Measurements from ENCODE around the gene GALNT2. TPM values are rescaled to one million over a fixed set of nuclear protein-coding genes. Genes with fewer than 3 reads are reported as not detected.

The GALNT2 gene
- polyA plus RNA-seq, 2 of the 4 experiments (the other 2 are of a cell fraction) = 66.9 to 114 TPM

GRCh38 chr1:230139741-230140140 lies 72.7 kb downstream of the GALNT2 start:
- FAIRE-seq (no peak), ATAC-seq (peak in 1 of 2 experiments; percentile 34; a peak in 3 of 6 replicates), DNase-seq (ENCODE audit: low read depth in 1 of 2, low spot score in 1 of 2) (no peak)
- Histone ChIP-seq H3K9me3 (no peaks in the 10 kb centered on the region), H3K4me1 (peaks cover 25% of the 10 kb centered on the region), H3K4me3 (no peak overlapping the region), H3K27ac (peak overlapping the region in 1 of 2 experiments; percentile 63; a peak in 2 of 6 replicates), H3K4me2 (0 out of 3 replicates have a peak overlapping the region, but pooled peaks have one; percentile 16)
- ChIA-PET POLR2A (no interaction called here), CTCF (interaction anchor here (0.6 to 1.2 kb wide), 2 partner anchors 29 to 30 kb away, joined by 3 to 4 read pairs; no protein-coding TSS in a partner anchor)
- TF ChIP-seq ESRRA (IDR thresholded peaks at IDR 0.05; ENCODE audit: borderline replicate concordance, low read length) (no peak), USF2 (IDR thresholded peaks at IDR 0.05) (no peak), EHMT2 (IDR thresholded peaks at IDR 0.05; ENCODE audit: low read depth) (no peak), SMC3 (IDR thresholded peaks at IDR 0.05) (no peak), NFE2L2 (conservative IDR thresholded peaks at IDR 0.05; ENCODE audit: low read length) (no peak), MYC (IDR thresholded peaks at IDR 0.05; ENCODE audit: borderline replicate concordance, low read length) (no peak), KDM5A (IDR thresholded peaks at IDR 0.05) (no peak), JUNB (IDR thresholded peaks at IDR 0.05) (no peak)
- WGBS (ENCODE audit: missing lambda C conversion rate) = 77% methylated on average over 7 of the region's 8 CpGs

- H3K27ac ChIP-seq = peak overlapping the region in 1 of 2 experiments; percentile 63; a peak in 2 of 6 replicates
- WGBS (ENCODE audit: missing lambda C conversion rate) = 79% methylated on average over 12 of the region's 12 CpGs
- ChIA-PET POLR2A (no interaction called here), CTCF (interaction anchor here (0.6 to 1.2 kb wide), 2 partner anchors 29 to 30 kb away, joined by 3 to 4 read pairs; no protein-coding TSS in a partner anchor)
- DNase-seq (ENCODE audit: low read depth in 1 of 2, low spot score in 1 of 2) (no peak), FAIRE-seq (no peak), ATAC-seq (peak in 1 of 2 experiments; percentile 57; a peak in 3 of 6 replicates)
- H3K4me3 ChIP-seq = no peak overlapping the region
- peaks cover 23% of the 10 kb centered on the region for H3K4me1 ChIP-seq
- peak overlapping the region; percentile 16; the same call in 2 of the 3 replicates for H3K4me2 ChIP-seq
- no peak for TF ChIP-seq SMC3 (IDR thresholded peaks at IDR 0.05)
- TF ChIP-seq MAFK (IDR thresholded peaks at IDR 0.05; ENCODE audit: partially characterized antibody) = no peak
- no peak for TF ChIP-seq USF2 (IDR thresholded peaks at IDR 0.05)
- no peak for TF ChIP-seq RARB (CRISPR knock-in tag; IDR thresholded peaks at IDR 0.05)
- TF ChIP-seq CHD2 (IDR thresholded peaks at IDR 0.05; ENCODE audit: low read length, partially characterized antibody) = no peak
- no peak for TF ChIP-seq ZC3H11A (IDR thresholded peaks at IDR 0.05)
- no peak for TF ChIP-seq POLR2AphosphoS2 (conservative IDR thresholded peaks at IDR 0.05; ENCODE audit: low read length)
- no peak for TF ChIP-seq PHF8 (IDR thresholded peaks at IDR 0.05; ENCODE audit: borderline replicate concordance, low read depth)
- TF ChIP-seq FOSL2 (IDR thresholded peaks at IDR 0.05) = no peak
- no peak for TF ChIP-seq FOSL2 (CRISPR knock-in tag; IDR thresholded peaks at IDR 0.05)
- TF ChIP-seq NFE2L2 (conservative IDR thresholded peaks at IDR 0.05; ENCODE audit: low read length) = no peak
- TF ChIP-seq POLR2A (IDR thresholded peaks at IDR 0.05; ENCODE audit: low read length) = no peak
- no peak for TF ChIP-seq RNF2 (IDR thresholded peaks at IDR 0.05; ENCODE audit: borderline replicate concordance, low read depth)
- H3K9me3 ChIP-seq = no peaks in the 10 kb centered on the region
These were observed 73.4 kb downstream of the GALNT2 start for GRCh38 chr1:230140221-230141020.

- peaks cover 23% of the 10 kb centered on the region for H3K4me1 ChIP-seq
- no peak overlapping the region; a peak in 1 of 6 replicates for H3K27ac ChIP-seq
- DNase-seq (ENCODE audit: low read depth in 1 of 2, low spot score in 1 of 2) (no peak), FAIRE-seq (no peak), ATAC-seq (no peak)
- TF ChIP-seq, protein P1, sequence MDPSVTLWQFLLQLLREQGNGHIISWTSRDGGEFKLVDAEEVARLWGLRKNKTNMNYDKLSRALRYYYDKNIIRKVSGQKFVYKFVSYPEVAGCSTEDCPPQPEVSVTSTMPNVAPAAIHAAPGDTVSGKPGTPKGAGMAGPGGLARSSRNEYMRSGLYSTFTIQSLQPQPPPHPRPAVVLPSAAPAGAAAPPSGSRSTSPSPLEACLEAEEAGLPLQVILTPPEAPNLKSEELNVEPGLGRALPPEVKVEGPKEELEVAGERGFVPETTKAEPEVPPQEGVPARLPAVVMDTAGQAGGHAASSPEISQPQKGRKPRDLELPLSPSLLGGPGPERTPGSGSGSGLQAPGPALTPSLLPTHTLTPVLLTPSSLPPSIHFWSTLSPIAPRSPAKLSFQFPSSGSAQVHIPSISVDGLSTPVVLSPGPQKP (IDR thresholded peaks at IDR 0.05; ENCODE audit: low read depth, low read length) = no peak
- TF ChIP-seq JUN (IDR thresholded peaks at IDR 0.05) (no peak), CBX2 (IDR thresholded peaks at IDR 0.05; ENCODE audit: borderline replicate concordance, low read depth) (no peak), POLR2A (IDR thresholded peaks at IDR 0.05; ENCODE audit: low read length) (no peak), CHD4 (IDR thresholded peaks at IDR 0.05; ENCODE audit: borderline replicate concordance) (no peak), FOSL2 (IDR thresholded peaks at IDR 0.05) (no peak), FOSL2 (CRISPR knock-in tag; IDR thresholded peaks at IDR 0.05) (no peak), HOXA7 (CRISPR knock-in tag; IDR thresholded peaks at IDR 0.05) (no peak), ZFP36 (IDR thresholded peaks at IDR 0.05; ENCODE audit: borderline replicate concordance, partially characterized antibody) (no peak)
- POLR2A ChIA-PET = no interaction called here
- CTCF ChIA-PET = interaction anchor here (1.2 kb wide), 1 partner anchor 31 kb away, joined by 4 read pairs; no protein-coding TSS in a partner anchor
- H3K4me3 ChIP-seq = no peak overlapping the region
- H3K9me3 ChIP-seq = no peaks in the 10 kb centered on the region
- WGBS (ENCODE audit: missing lambda C conversion rate) = 91% methylated on average over 8 of the region's 8 CpGs
- no peak overlapping the region; the same call in 2 of the 3 replicates for H3K4me2 ChIP-seq
These were observed 74.1 kb downstream of the GALNT2 start for GRCh38 chr1:230141021-230141648.

All from A549 (cell line).